Loucy (cell line): Measurements from ENCODE around the gene ENO4.

Experiments
- H2AFZ ChIP-seq: fragments of 200-600 bp; sonication (generic); 2 replicates; pipeline ENCODE4 v1.6.0; 2016; ENCODE audit warnings: antibody characterized with exemption, mild to moderate bottlenecking, low read length, moderate library complexity
- H3F3A ChIP-seq: fragments of 200-600 bp; 2 replicates; pipeline ENCODE4 v1.6.0; 2016; ENCODE audit warnings: antibody characterized with exemption, low read depth, mild to moderate bottlenecking
- H3K27me3 ChIP-seq: fragments of 200-600 bp; sonication (generic); 2 replicates; pipeline ENCODE4 v1.6.1; 2014; ENCODE audit warnings: low read length, mild to moderate bottlenecking; ENCODE audit not compliant: insufficient read depth, poor library complexity, severe bottlenecking
- H3K36me3 ChIP-seq: fragments of 200-600 bp; sonication (generic); 2 replicates; pipeline ENCODE4 v1.6.1; 2016; ENCODE audit warnings: low read length; ENCODE audit not compliant: insufficient read depth
- H3K4me1 ChIP-seq: fragments of 200-600 bp; sonication (generic); 2 replicates; pipeline ENCODE4 v1.5.1; 2014; ENCODE audit warnings: low read length, mild to moderate bottlenecking; ENCODE audit not compliant: insufficient read depth, poor library complexity, severe bottlenecking
- H3K4me2 ChIP-seq: fragments of 200-600 bp; sonication (generic); 2 replicates; pipeline ENCODE4 v1.6.0; 2014; ENCODE audit warnings: antibody characterized with exemption, low read length, low read depth, mild to moderate bottlenecking; ENCODE audit not compliant: poor library complexity, severe bottlenecking
- H3K4me3 ChIP-seq: fragments of 200-600 bp; sonication (generic); 2 replicates; pipeline ENCODE4 v1.5.1; 2014; ENCODE audit warnings: low read length, mild to moderate bottlenecking, mixed read lengths; ENCODE audit not compliant: poor library complexity, severe bottlenecking
- H3K79me2 ChIP-seq: fragments of 200-600 bp; sonication (generic); 2 replicates; pipeline ENCODE4 v1.6.1; 2014; ENCODE audit warnings: low read length; ENCODE audit not compliant: insufficient read depth
- H3K9ac ChIP-seq: fragments of 200-600 bp; sonication (generic); 2 replicates; pipeline ENCODE4 v1.6.0; 2014; ENCODE audit warnings: mild to moderate bottlenecking, low read depth, low read length, moderate library complexity; ENCODE audit not compliant: poor library complexity, severe bottlenecking
- H3K9me2 ChIP-seq: fragments of 200-600 bp; sonication (generic); replicated peaks from 2 replicates; pipeline ENCODE4 v1.6.1; 2016; ENCODE audit warnings: low read depth, low read length, mixed read lengths
- H3K9me3 ChIP-seq: fragments of 200-600 bp; sonication (generic); 2 replicates; pipeline ENCODE4 v1.6.1; 2014; ENCODE audit warnings: mild to moderate bottlenecking, antibody characterized with exemption, low read length, low read depth; ENCODE audit not compliant: insufficient read depth
- H4K20me1 ChIP-seq: fragments of 200-600 bp; sonication (generic); 2 replicates; pipeline ENCODE4 v1.6.0; 2014; ENCODE audit warnings: antibody characterized with exemption, low read length, mild to moderate bottlenecking; ENCODE audit not compliant: insufficient read depth, poor library complexity, severe bottlenecking
- EZH2phosphoT487 ChIP-seq: fragments of 200-600 bp; IDR thresholded peaks from 2 replicates; pipeline ENCODE4 v1.6.1; 2018; ENCODE audit warnings: antibody characterized with exemption, mild to moderate bottlenecking, moderate library complexity, borderline replicate concordance
- TF ChIP-seq, protein P1 (sequence below): fragments of 200-600 bp; sonication (generic); conservative IDR thresholded peaks from 2 replicates; pipeline ENCODE4 v1.5.1; 2014; ENCODE audit warnings: mild to moderate bottlenecking, antibody characterized with exemption, low read length

ENO4 gene

DNA sequence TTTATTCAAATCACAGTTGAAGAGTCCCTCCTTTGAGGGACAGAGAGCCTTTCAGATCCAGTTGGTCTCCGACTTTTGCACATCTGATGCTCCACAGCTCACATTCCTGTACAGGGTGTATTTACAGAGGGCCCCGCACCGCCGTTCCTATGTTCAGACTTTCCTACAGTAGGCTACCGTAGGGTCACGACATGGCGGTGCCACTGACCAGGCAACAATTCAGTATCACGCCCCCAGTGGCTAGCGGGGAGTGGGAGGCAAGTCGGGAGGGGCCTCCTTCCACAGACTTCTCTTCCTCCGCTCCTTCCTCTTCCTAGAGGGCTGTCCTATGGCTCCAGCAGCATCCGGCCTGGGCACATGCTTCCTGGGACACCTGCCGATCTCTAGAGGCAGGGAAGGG, 40.6 kb upstream of the ENO4 start:
- Histone ChIP-seq H3K9ac (no peak overlapping the region), H4K20me1 (no peaks in the 10 kb centered on the region), H3F3A (no peaks in the 10 kb centered on the region), H3K27me3 (no peaks in the 10 kb centered on the region), H3K4me2 (no peak overlapping the region), H2AFZ (no peak overlapping the region), H3K9me3 (no peaks in the 10 kb centered on the region), H3K9me2 (no peaks in the 10 kb centered on the region), H3K4me1 (no peaks in the 10 kb centered on the region), H3K4me3 (no peak overlapping the region), H3K79me2 (no peaks in the 10 kb centered on the region), H3K36me3 (no peaks in the 10 kb centered on the region)
- TF ChIP-seq EZH2phosphoT487, result no peak
- TF ChIP-seq, protein P1, sequence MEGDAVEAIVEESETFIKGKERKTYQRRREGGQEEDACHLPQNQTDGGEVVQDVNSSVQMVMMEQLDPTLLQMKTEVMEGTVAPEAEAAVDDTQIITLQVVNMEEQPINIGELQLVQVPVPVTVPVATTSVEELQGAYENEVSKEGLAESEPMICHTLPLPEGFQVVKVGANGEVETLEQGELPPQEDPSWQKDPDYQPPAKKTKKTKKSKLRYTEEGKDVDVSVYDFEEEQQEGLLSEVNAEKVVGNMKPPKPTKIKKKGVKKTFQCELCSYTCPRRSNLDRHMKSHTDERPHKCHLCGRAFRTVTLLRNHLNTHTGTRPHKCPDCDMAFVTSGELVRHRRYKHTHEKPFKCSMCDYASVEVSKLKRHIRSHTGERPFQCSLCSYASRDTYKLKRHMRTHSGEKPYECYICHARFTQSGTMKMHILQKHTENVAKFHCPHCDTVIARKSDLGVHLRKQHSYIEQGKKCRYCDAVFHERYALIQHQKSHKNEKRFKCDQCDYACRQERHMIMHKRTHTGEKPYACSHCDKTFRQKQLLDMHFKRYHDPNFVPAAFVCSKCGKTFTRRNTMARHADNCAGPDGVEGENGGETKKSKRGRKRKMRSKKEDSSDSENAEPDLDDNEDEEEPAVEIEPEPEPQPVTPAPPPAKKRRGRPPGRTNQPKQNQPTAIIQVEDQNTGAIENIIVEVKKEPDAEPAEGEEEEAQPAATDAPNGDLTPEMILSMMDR, result no peak

DNA sequence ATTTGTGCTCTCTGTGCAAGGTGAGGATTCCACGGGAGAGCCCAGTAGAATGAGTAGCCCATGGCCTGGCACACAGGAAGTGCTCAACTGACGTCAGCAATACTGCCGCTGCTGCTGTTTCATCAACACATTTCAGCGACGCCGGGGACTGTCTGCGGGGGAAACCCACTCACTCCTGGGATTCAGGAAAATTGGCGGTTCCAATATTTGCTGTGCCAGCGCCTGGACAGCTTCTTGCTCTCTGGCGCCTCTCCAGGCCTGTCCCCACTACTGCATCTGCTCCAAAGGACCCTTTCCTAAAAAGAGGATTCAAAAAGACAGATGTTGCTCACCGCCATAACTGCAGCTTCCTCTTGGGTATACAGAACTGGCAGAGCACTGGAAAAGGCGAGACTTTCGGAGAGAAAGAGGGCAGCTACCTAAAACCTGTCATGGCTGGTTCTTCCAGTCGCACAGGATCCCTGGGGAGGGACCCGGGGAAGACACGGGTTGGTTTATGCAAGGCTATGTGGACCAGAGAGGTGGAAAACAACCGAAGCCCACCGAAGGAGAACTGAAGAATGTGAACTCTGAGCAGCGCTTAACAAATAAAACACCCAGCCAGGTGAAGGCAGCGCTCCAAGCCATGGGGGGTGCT, 39.7 kb upstream of the ENO4 start:
- Histone ChIP-seq H3K9me2 (no peaks in the 10 kb centered on the region), H2AFZ (no peak overlapping the region), H3F3A (no peaks in the 10 kb centered on the region), H3K4me1 (no peaks in the 10 kb centered on the region), H3K36me3 (no peaks in the 10 kb centered on the region), H3K9ac (no peak overlapping the region), H3K9me3 (no peaks in the 10 kb centered on the region), H3K4me2 (no peak overlapping the region), H3K4me3 (no peak overlapping the region), H4K20me1 (no peaks in the 10 kb centered on the region), H3K79me2 (no peaks in the 10 kb centered on the region), H3K27me3 (no peaks in the 10 kb centered on the region)
- TF ChIP-seq EZH2phosphoT487, result no peak
- TF ChIP-seq, protein P1, result peak; percentile 48

DNA sequence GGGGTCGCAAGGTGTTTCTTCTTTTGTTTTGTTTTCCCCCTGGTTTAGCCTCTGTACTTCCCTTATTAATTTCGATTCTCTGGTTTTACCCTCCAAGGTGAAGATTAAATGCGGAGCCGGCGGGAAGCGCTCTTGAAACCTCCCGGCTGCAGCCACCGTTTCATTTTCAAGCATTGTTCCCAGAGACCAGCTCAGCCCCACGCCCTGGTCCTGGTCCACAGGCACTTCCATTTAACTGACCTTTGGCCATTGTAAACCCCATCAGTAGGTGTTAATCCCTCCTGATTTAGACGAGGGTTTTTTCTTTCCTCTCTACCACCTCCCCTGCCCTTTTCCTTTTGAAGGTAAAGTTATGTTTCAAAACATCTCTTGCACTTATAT, 39.2 kb upstream of the ENO4 start:
- H3K9me2 ChIP-seq, result no peaks in the 10 kb centered on the region
- no peaks in the 10 kb centered on the region for H3K9me3 ChIP-seq
- no peaks in the 10 kb centered on the region for H4K20me1 ChIP-seq
- H3K4me3 ChIP-seq, result no peak overlapping the region
- H3F3A ChIP-seq, result no peaks in the 10 kb centered on the region
- no peak overlapping the region for H2AFZ ChIP-seq
- H3K36me3 ChIP-seq, result no peaks in the 10 kb centered on the region
- H3K27me3 ChIP-seq, result no peaks in the 10 kb centered on the region
- no peaks in the 10 kb centered on the region for H3K79me2 ChIP-seq
- H3K4me1 ChIP-seq, result no peaks in the 10 kb centered on the region
- no peak overlapping the region for H3K9ac ChIP-seq
- TF ChIP-seq, protein P1, result no peak
- TF ChIP-seq EZH2phosphoT487, result no peak
- no peak overlapping the region for H3K4me2 ChIP-seq
